AG08395 (cell line): ENCODE measurements around the gene TRPM6.

ENCODE experiments used
- DNase-seq: peaks from one replicate; pipeline ENCODE4 v3.0.0; 2012; ENCODE audit warnings: mixed read lengths, low spot score

Gene TRPM6

DNA sequence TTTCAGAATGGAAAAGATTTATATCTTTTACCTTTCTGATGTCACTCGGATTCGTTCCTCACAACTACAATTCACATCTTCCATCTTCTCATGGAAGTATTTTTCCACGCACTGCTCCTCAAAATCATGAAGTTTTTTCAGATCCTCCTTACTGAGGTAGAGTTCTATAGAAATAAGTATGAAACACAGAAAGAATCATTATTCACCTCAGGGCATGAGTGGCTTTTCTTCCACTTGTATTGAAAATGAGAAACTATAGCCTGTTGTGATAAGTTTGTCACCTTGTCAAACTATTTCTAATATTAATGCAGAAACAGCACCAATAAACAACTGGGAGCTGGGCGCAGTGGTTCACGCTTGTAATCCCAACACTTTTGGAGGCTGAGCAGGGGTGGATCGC lies 116.0 kb downstream of the TRPM6 start:
- DNase-seq: no peak

DNA sequence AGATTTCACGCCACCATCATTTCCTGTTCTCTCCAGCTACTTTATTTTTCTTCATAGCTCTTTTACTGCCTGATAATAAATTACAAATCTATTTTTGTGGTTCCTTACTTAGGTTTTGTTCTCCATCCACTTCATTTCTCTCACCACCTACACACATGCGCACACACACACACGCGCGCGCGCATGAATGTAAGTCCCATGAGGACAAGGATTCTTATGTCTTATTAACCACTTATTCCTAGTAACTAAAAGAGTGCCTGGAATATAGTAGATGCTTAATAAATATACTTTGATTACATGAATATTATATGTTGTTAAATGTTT lies 116.5 kb downstream of the TRPM6 start:
- DNase-seq: no peak

DNA sequence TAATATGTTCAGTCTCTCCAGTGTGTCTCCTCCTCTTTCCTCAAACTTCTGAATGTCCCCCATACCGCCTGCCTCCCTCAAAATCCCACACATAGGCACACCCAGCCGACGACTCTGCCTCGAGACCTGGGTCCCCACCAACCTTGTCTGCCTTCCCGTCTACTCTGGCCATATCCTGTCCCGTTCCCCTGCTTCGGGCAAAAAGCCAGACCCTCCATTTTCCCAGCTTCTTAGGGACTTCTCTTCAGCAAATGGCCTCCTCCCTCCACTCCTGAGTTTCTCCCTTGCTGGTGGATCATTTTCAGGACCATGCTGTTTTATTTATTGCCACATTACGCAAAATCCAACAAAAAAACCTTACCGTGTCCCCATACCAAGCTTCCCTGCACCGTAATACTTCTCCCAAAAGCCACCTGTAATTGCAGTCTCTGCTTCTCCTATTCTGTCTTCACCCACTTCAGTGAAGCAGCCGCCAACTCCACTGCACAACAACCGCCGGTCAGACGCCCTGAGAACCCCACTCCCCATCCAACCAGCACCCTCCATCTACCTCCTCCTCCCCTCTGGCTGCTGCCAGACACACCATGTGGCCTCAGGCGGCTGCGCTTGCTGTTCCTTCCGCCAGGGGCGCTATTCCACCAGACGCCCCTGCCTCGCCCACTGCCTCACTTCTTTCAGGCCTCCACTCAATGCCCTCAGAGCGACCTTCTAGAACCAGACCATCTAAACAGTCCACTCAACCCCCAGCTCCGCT lies 117.0 kb downstream of the TRPM6 start:
- DNase-seq: peak; percentile 39

DNA sequence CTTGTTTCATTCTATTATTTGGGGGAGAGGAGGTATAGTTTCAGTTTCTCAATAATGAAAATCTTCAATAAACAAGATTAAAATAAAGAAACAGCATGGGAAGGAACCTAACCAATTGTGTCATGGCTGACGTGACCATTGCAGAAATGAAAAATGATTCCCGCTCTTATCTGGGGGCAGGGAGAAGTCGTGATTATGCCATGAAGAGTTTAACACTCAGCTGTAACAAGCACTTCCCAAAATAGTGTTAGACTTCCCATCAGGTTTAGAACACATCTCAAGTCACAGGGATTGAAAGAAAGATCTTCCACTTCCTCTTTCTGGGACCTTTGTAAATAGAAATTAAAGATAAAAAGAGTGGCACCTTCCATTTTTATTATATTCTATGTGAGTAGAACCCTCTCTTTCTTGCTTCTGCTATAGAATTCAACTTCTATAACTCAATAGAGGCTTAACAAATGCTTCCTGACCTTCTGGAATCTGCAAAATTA lies 122.2 kb downstream of the TRPM6 start:
- DNase-seq: no peak

DNA sequence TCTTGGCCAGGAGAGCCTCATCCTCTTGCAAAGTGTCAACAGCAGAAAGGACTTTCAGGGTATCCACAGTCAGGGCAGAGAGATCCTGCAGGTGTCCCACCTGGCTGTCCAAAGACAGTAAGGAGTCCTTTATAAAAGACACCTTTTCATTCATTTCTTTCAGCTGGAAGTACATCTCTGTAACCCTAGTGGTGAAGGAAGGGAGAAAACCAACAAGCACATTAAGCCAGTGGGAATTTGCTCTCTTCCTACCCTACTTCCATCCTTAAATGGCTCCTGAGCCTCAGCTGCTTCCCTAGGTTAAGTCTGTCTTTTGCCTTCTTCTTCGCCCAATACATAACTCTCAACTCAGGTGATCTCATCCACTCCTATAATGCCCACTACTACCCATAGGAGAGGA lies 124.8 kb downstream of the TRPM6 start:
- DNase-seq: no peak

DNA sequence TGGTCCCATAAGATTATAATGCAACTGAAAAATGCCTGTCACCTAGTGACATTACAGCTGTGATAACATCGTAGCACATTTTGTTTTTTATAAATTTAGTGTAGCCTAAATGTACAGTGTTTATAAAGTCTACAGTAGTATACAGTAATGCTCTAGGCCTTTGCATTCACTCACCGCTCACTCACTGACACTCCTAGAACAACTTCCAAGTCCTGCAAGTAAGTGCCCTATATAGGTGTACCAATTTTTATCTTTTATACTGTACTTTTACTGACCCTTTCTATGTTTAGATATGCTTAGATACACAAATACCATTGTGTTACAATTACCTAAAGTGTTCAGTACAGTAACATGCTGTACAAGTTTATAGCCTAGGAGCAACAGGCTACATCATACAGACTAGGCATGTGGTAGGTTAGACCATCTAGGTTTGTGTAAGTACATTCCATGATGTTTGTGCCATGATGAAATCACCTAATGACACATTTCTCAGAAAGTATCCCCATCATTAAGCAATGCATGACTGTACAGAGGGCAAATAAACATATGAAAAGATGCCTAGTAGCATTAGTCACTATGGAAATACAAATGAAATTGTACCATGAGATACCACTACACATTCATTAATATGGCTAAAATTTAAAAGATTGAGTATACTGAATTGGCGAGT lies 127.6 kb downstream of the TRPM6 start:
- no peak for DNase-seq

DNA sequence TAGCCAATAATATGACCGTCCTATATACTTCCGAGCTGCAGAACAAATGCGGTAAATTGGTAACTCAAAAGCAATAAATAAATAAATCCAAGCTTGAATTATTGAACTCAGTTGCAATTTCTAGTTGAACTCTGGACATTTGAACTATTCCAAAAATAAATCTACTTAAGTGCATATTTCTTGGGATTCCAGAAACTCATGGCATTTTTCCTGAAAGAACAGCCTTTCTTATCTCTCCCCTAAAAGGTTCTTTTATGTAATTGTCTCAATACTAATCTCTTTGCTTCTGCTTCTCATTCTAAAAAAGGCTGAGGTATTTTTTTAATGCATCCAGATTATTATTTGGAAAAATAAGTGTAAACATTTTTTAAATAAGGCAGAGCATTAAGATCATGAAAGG lies 131.7 kb downstream of the TRPM6 start:
- DNase-seq: no peak

DNA sequence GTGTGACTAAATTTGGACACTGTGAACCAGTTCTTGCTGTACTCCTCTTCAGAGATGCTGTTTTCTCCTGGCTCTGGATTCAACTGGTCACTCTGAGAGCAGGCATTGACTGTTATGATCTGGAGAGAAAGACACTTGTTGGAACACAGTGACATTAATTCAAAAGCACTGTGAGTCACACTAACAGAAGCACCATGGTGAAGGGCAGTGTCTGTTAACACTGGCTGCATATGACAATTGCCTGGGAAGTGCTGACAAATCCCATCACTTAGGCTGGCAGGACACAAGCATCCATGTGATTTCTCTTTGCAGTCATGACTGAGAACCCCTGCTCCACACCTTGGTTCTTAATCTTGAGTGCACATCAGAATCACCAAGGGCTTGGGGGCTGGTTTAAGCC lies 132.4 kb downstream of the TRPM6 start:
- no peak for DNase-seq

DNA sequence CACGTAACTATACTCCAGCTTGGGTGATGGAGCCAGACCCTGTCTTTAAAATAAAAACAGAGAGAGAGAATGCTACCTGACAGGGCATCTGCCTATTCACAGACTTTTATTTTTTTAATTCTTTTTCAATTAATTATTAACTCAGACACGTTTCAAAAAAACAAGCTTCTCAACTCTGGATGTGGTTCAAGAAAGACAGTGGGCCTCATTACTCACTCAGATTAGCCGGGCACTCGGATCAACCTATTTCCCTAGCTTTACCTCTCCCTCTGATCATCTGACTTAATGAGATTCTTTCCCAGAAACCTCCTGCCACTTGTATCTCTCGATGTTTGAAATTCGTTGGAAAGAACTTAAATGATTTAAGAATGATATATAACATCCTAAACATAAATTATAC lies 134.1 kb downstream of the TRPM6 start:
- no peak for DNase-seq

DNA sequence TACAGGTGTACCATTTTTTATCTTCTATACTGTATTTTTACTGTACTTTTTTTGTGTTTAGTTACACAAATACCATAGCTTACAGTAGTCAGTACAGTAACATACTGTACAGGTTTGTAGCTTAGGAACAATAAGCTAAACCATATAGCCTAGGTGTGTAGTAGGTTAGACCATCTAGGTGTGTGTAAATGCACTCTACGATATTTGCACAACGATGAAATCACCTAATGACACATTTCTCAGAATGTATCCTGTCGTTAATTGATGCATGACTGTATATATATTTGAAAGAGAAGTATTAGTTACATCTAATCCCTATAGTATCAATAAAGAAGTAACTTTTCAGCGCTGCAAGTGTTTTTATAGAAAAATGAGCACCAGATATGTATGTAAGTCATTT lies 138.8 kb downstream of the TRPM6 start:
- no peak for DNase-seq

DNA sequence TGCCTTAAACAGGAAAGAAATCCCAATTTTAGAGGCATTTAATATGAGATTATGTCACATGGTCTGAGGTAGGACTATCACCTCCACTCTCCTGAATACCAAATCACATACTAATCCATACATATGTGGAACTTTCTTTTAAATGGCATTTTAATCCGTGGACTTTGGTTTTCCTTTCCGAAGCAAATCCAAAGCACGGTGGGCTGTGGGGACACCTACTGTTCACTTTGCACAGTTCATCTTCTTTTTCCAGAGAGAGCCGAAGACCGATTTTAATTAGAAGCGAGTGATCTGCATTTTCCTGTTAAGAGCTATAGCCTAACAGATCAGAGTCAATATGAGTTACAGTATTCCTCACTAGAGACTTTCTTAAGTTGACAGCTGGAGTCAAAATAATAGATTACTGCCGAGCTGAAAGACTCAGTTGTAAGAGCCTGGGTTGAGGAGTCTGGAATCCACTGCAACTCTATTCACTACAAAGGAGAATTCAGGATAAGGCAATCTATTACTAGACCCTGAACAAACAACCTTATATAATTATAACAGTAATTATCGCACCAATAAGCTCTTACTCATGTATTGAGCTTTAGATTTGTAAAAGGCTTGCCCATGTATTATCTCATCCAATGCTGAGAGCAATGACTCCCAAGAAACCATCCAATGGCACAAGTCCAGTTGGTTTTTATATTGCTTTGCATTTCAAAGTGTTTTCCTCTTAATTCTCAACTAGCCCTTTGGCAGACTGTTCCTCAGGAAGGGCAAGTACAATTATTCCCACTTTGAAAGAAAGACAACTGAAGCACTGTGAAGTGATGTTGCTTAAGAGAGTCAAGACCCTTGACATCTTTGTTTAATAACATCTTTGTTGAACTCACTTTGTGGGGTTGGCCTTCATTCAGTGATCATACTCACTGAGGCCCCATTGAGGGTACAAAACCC lies 144.7 kb downstream of the TRPM6 start:
- peak; percentile 45 for DNase-seq

DNA sequence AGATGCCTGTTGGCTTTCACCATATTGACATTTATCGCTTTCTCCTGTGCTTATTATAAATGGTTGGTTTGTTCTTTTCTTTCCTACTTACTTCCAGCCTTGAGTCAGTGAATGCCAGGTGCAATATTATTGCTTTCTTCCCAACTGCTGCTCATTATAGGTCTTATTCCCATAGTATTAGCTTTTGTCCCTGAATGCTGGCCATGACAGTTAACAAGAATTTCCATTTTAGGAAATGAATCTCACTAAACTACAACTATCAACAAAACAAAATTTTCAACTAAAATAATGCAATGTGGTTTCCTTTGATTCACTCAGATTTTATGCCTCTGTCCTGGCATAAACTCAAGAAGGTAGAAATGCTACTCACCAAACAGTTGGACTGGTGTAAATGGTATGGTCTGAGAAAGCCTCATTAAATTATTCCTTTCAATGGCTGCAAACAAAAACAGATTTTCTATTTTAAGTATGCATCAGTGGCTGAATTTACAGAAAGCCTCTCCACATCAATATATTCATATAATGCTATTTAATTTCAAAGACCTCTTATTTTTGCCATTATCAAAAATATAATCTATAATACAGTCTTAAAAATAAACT lies 145.4 kb downstream of the TRPM6 start:
- no peak for DNase-seq

DNA sequence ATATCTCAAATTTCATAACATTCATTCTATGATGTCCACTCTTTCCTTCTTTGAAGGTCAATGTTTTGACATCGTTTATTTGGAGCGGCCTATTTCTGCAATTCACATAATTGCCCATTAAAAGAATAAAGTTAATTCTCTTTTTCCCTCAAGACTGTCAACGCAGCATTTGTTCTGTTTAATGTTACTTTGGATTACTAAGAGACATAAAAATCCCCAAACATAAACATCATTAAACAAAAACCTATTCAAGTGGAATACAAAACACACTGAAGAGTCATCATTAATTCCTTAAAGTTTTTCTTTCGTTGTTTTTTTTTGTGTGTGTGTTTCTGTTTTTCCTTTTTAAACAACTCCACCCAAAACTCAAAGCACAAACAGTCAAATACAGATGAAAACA lies 151.1 kb downstream of the TRPM6 start:
- DNase-seq: no peak

DNA sequence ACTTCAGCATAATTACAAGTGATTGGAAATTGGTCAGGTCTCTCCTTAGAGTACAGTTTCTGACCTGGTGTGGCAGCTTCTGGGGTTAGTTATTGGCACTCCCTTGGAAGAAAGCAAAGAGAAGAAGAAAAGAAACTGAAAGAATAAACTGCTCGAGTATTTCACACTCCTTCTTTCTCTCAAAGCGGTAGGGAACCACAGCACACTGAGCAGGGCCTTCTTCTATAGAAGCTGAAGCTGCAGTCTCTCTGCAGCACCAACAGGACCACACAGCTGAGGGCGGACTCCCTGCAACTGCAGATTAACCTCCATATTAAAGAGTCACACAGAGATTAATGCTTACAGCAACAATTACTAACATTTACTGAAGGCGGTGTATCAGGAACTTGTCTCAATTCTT lies 152.0 kb downstream of the TRPM6 start:
- DNase-seq: no peak

DNA sequence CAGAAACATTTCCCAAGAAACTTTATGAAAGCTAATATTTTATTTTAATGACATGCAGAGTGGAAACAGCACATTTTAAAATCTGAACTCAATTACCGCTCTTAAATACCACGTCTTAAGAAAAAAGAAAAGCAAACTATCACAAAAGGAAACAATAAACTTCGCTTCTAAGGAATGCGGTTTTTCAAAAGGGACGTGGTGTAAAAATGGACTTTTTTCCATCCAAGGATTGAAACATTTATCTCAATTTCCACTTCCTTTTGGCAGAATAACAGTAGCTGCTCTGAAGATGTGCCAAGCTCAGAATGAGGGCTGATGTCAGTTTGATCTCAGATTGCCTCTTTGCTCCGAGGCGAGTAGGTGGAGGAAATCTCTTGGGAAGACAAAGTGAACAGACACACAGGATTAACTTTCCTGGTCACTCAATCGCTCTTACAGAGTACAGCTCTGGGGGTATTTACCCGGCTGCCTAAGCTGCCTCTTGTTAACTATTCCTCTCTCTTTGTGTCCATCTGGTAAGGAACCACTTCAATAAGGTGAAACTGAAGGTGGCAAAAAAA lies 158.5 kb downstream of the TRPM6 start:
- peak; percentile 6 for DNase-seq

DNA sequence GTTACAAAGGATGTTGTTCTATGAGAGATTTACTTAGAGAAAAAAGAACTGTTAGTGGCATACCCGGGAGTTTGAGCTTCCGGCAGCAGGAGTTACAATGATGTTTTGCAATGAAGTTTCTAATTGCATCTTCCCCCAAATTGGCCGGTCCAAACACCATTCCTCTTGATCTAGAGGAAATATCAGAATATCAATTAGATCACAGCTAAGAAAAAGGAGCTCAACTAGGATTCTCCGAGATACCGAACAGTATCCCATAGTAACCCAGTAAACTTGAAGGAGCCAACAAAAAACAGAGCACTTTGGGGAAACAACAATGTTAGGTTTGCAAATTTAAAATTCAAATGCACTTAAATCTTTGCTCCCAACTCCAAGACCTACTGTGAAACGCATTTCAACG lies 159.5 kb downstream of the TRPM6 start:
- DNase-seq: no peak

DNA sequence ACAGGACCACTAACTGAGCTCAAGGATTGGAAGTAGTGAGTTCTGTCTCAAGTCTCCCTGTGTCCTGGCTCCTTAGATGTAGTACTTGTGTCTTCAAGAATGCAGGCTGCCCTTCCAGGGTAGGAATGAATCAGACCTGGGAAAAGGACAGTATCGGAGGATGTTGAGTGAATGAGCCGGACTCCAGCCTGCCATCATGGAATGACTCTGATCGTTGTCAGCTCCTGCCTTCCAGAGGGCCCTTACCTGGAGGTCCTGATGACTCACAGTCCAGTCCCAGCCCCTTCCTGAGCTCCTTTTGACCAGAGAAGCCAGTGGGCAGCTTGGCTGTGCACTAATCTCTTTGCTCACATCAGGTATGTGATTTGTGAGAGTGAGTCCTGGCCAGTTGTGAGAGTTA lies 161.1 kb downstream of the TRPM6 start:
- DNase-seq: no peak

DNA sequence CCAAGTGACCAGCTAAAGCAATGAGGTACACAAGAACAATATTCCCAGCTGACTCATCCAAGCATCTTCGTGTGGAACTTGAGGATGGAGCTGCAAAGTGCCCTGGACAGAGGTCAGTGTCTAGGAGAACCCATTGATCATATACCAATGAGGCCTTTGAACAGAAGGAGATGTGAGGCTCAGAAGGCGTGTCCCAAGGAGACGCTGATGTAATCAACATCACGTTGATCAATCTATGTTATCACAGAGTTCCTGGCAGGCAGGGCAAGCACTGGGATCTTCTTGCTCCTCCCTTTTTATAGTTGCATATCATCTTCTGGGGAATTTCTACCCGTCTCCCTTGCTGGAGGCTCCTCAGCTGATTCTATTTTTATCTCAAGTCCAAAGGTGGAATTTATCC lies 163.4 kb downstream of the TRPM6 start:
- no peak for DNase-seq

DNA sequence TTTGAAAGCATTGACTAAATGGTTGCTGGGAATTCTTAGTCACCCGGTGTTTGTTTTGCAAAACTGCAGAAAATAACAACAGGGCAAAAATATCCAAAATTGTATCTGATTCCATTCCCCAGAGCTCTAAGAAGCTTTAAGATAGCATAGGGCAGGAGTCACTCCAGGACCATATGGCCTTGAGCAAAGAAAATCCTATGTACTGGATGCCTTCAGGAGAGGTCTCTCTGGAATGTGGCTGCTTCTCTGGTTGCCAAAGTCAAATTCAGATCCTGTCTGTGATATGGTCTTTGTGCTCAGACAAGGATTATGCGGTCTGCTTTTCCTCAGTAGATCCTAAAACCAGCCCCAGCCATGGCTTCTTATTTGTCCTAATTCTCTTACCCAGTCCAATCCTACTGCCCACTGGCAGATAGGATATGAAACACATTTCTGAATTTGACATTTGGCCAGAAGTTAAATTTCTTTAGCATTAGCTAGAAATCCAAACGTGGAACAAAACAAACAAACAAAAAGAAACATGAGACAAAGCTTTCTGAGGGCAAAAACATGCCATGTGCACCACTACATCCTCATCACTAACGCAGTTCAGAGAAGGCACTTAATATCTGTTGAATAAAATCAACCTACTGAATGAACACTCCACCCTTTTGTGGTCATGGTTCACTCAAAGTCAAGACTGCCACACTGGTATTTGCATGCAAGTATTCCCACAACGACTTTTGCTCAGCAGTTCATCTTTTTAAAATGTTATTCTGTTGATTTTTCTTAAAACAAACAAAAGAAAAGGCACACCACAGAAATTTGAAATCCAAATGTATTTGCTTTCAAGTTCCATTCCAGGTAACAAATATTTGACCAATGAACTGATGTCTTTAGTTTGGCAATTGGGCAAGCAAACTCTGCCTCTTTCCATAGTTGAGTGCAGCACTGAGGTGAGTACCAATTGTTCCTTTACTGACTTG lies 165.7 kb downstream of the TRPM6 start:
- no peak for DNase-seq

DNA sequence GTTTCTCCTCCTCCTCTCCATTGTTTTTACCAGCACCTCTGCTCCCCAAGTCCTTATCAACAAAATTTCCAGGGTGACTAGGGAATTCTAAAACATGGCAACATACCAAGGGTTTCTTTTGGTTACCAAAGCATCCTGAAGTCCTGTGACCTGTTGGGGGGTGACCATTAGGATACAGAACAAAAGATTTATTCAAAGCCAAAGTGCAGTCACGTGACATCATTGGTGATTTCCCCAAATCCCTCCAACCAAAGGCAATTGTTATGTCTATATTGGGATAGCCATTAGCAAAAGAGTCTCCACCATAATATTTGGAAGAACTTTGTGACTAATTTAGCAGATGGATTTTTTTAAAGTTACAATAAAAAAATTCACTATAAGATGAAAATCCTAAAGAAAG lies 168.4 kb downstream of the TRPM6 start:
- no peak for DNase-seq

DNA sequence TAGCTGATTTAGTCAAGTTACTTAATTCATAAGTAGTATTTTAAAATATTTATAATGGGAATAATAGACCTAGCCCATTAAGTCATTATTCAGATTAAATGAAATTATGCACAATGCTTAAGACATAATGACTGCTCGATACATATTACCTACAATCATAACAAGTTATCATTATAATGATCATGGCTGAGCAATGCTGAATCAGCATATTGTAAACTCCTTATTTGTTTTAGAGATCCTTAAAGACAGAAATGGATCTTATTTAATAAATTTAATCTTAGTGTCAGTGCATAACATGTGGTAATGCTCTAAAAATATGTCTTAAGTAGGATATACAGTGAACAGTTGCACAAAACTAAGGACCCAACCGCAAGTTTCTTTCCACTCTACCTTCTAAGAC lies 169.0 kb downstream of the TRPM6 start:
- no peak for DNase-seq
